GM12878 (cell line): Measurements from ENCODE around the gene COL18A1. TPM values are rescaled to one million over a fixed set of nuclear protein-coding genes. Genes with fewer than 3 reads are reported as not detected.

Experiments
- ATAC-seq: fragments of 200-7000 bp; cut with Tn5 transposase; 3 replicates; pipeline ENCODE4 v1.9.1; 2020; ENCODE audit warnings: mild to moderate bottlenecking, moderate library complexity
- BruUV-seq: library from RNA; stranded (reverse); fragments of 400-500 nt; replicated peaks from 2 replicates; lab custom pipeline; 2021; lab: Mats Ljungman, UMichigan
- CTCF ChIA-PET: fragments of 300-600 bp; sonication (Branson Sonifier 250); formaldehyde crosslinking; extraction: SDS; loops from one replicate; lab custom pipeline; 2021; ENCODE audit warnings: inconsistent platforms; lab: Yijun Ruan, JAX
- POLR2A ChIA-PET: fragments of 350-600 bp; formaldehyde crosslinking; extraction: SDS; loops from one replicate; lab custom pipeline; 2021; ENCODE audit warnings: inconsistent platforms; lab: Charles Lee
- RAD21 ChIA-PET: fragments of 300-600 bp; sonication (Branson Sonifier 250); formaldehyde crosslinking; loops from one replicate; lab custom pipeline; 2023; ENCODE audit warnings: antibody characterized with exemption; ENCODE audit not compliant: unreplicated experiment; lab: Charles Lee
- SMC1A ChIA-PET: fragments of 300-600 bp; sonication (Branson Sonifier 250); formaldehyde crosslinking; loops from one replicate; lab custom pipeline; 2023; ENCODE audit not compliant: unreplicated experiment, uncharacterized antibody; lab: Charles Lee
- DNase-seq: peaks from one replicate; pipeline ENCODE4 v3.0.0-alpha.2; 2011; ENCODE audit warnings: low read depth, low spot score
- FAIRE-seq: peaks from 3 replicates; lab custom pipeline; 2011; peaks lifted over from hg19 to GRCh38; lab: Jason Lieb, UNC
- H2AFZ ChIP-seq: 2 replicates; pipeline ENCODE4 v1.6.0; 2011; ENCODE audit warnings: low read depth, low read length, control low read depth; ENCODE audit not compliant: control insufficient read depth
- H3K27ac ChIP-seq: 2 replicates; pipeline ENCODE4 v1.5.1; 2011; ENCODE audit warnings: control low read depth; ENCODE audit not compliant: control insufficient read depth, insufficient read depth
- H3K27me3 ChIP-seq, 2 experiments: replicated peaks in 1 of 2; 2 replicates each; pipeline versions ENCODE4 v1.6.0 to v1.6.1; 2011; ENCODE audit warnings: low read length in 1 of 2; ENCODE audit not compliant: control insufficient read depth in 2 of 2, insufficient read depth in 2 of 2
- H3K36me3 ChIP-seq, 2 experiments: 2 replicates each; pipeline ENCODE4 v1.5.1; 2011; ENCODE audit warnings: low read length in 1 of 2; ENCODE audit not compliant: control insufficient read depth in 2 of 2, insufficient read depth in 2 of 2
- H3K4me1 ChIP-seq: 2 replicates; pipeline ENCODE4 v1.6.1; 2011; ENCODE audit warnings: mild to moderate bottlenecking, low read length, moderate library complexity, mixed read lengths; ENCODE audit not compliant: control insufficient read depth, insufficient read depth
- H3K4me2 ChIP-seq: 2 replicates; pipeline ENCODE4 v1.6.0; 2011; ENCODE audit warnings: control low read depth; ENCODE audit not compliant: control insufficient read depth, insufficient read depth
- H3K4me3 ChIP-seq: fragments of 200-600 bp; sonication (generic); 2 replicates; pipeline ENCODE4 v1.5.1; 2016
- H3K79me2 ChIP-seq: 2 replicates; pipeline ENCODE4 v1.6.0; 2011; ENCODE audit warnings: low read length; ENCODE audit not compliant: control insufficient read depth, insufficient read depth
- H3K9ac ChIP-seq: 2 replicates; pipeline ENCODE4 v1.8.0; 2011; ENCODE audit warnings: low read length, control low read depth, mixed read lengths; ENCODE audit not compliant: control insufficient read depth, insufficient read depth
- H3K9me3 ChIP-seq: replicated peaks from 3 replicates; pipeline ENCODE4 v1.5.1; 2011; ENCODE audit warnings: mild to moderate bottlenecking, low read length; ENCODE audit not compliant: control insufficient read depth, insufficient read depth
- H4K20me1 ChIP-seq: 2 replicates; pipeline ENCODE4 v1.6.0; 2011; ENCODE audit not compliant: control insufficient read depth, insufficient read depth
- BCL11A ChIP-seq: IDR thresholded peaks from 2 replicates; pipeline ENCODE4 v1.6.1; 2011; ENCODE audit warnings: low read depth, low read length
- BHLHE40 ChIP-seq, 2 experiments: fragments of 450-650 bp in 1 of 2; IDR thresholded peaks; 2 replicates each; pipeline ENCODE4 v1.6.1; 2011 to 2017; ENCODE audit warnings: low read depth in 2 of 2, borderline replicate concordance in 1 of 2, improper control_type of control experiment in 1 of 2, low read length in 1 of 2, mild to moderate bottlenecking in 1 of 2
- E2F4 ChIP-seq: IDR thresholded peaks from 2 replicates; pipeline ENCODE4 v1.6.1; 2012; ENCODE audit warnings: low read depth, low read length, improper control_type of control experiment
- GABPA ChIP-seq: IDR thresholded peaks from 2 replicates; pipeline ENCODE4 v1.6.1; 2014; ENCODE audit warnings: antibody characterized with exemption, low read depth, mild to moderate bottlenecking, inconsistent platforms
- HSF1 ChIP-seq: fragments of 150-350 bp; IDR thresholded peaks from 2 replicates; pipeline ENCODE4 v1.6.1; 2014; ENCODE audit warnings: mild to moderate bottlenecking, low read depth, low read length
- IKZF2 ChIP-seq, 2 experiments: fragments of 450-650 bp; IDR thresholded peaks; 2 replicates each; pipeline ENCODE4 v1.6.1; 2017; ENCODE audit warnings: mild to moderate bottlenecking in 2 of 2, moderate library complexity in 2 of 2
- KAT2A ChIP-seq: conservative IDR thresholded peaks from 2 replicates; pipeline ENCODE4 v1.6.1; 2011; ENCODE audit warnings: low read depth, low read length; ENCODE audit not compliant: control insufficient read depth
- NKRF ChIP-seq: fragments of 450-650 bp; conservative IDR thresholded peaks from 2 replicates; pipeline ENCODE4 v1.6.1; 2017; ENCODE audit warnings: mild to moderate bottlenecking, moderate library complexity
- POLR2AphosphoS2 ChIP-seq: IDR thresholded peaks from 2 replicates; pipeline ENCODE4 v1.6.1; 2011; ENCODE audit warnings: low read depth, mild to moderate bottlenecking, low read length, improper control_type of control experiment, moderate library complexity
- RELB ChIP-seq: fragments of 450-650 bp; IDR thresholded peaks from 2 replicates; pipeline ENCODE4 v1.6.1; 2017; ENCODE audit warnings: low read depth, mild to moderate bottlenecking, moderate library complexity
- SMARCA5 ChIP-seq: fragments of 450-650 bp; IDR thresholded peaks from 2 replicates; pipeline ENCODE4 v1.6.1; 2017; ENCODE audit warnings: mild to moderate bottlenecking
- SREBF2 ChIP-seq: IDR thresholded peaks from 2 replicates; pipeline ENCODE4 v1.6.1; 2012; ENCODE audit warnings: mild to moderate bottlenecking, low read length
- YY1 ChIP-seq: IDR thresholded peaks from 2 replicates; pipeline ENCODE4 v1.6.1; 2011; ENCODE audit warnings: low read depth, mild to moderate bottlenecking, low read length
- ZBED1 ChIP-seq: IDR thresholded peaks from 2 replicates; pipeline ENCODE4 v1.6.1; 2016; ENCODE audit warnings: borderline replicate concordance
- WGBS: methylation state at CpG from one replicate; pipeline ENCODE4 v1.1.6; 2016; ENCODE audit warnings: low lambda C conversion rate; ENCODE audit not compliant: insufficient replicate concordance, insufficient coverage; ENCODE audit errors: missing lambda C conversion rate; 5-methylcytosine and 5-hydroxymethylcytosine counted together
- in situ Hi-C: fragments of 300-500 bp; cut with MboI; formaldehyde crosslinking; loops from 9 replicates; pipeline ENCODE4 v1.14.3; 2018; ENCODE audit warnings: mixed read lengths
- intact Hi-C: fragments of 100-400 bp; cut with micrococcal nuclease; formaldehyde crosslinking; loops from one replicate; pipeline ENCODE4 v1.14.2; 2022; ENCODE audit not compliant: unreplicated experiment
- polyA plus RNA-seq, 11 experiments: library from polyadenylated mRNA; depleted of rRNA in 4 of 11; unstranded in 6 of 11; stranded (reverse) in 5 of 11; fragments of >200 nt; fragmentation: Nextera tagmentation in 4 of 11; fragmentation: Illumina TruSeq in 1 of 11; extraction: Ambion mirVana in 4 of 11; extraction: Trizol in 1 of 11; gene quantifications; 1 replicate in 1 of 11; 2 replicates in 10 of 11; pipeline versions ENCODE4 v1.2.1 to v1.2.3, GENCODE V29; 2011 to 2016; ENCODE audit warnings: inconsistent platforms in 2 of 11, missing spikeins in 2 of 11, low read depth in 1 of 11
- total RNA-seq, 4 experiments: library from RNA; depleted of rRNA in 3 of 4; stranded (reverse); fragments of >200 nt in 3 of 4; fragmentation: Illumina TruSeq in 1 of 4; extraction: Trizol in 1 of 4; gene quantifications; 2 replicates each; pipeline versions ENCODE4 v1.2.1 to v1.2.3, GENCODE V29; 2013 to 2021

Gene COL18A1
- total and polyA plus RNA-seq, 10 of the 15 experiments (the other 5 are each of a cell fraction or from before 2014, with no cell fraction given) = under 0.01 to 0.49 (median 0.09) TPM; not detected in 3

- Histone ChIP-seq H3K4me2 (no peak overlapping the region), H3K36me3 (no peaks in the 10 kb centered on the region), H3K27me3 (peaks cover 0 to 2% of the 10 kb centered on the region in 2 experiments; a peak in 2 of 4 replicates), H3K9me3 (no peaks in the 10 kb centered on the region), H3K4me1 (no peaks in the 10 kb centered on the region), H3K27ac (no peak overlapping the region), H4K20me1 (no peaks in the 10 kb centered on the region), H3K9ac (no peak overlapping the region), H3K4me3 (no peak overlapping the region), H3K79me2 (no peaks in the 10 kb centered on the region), H2AFZ (no peak overlapping the region)
- FAIRE-seq (no peak), DNase-seq (no peak), ATAC-seq (no peak)
- in situ Hi-C loops = no loop called here
- intact Hi-C loops = no loop called here
- RAD21 ChIA-PET = no interaction called here
- POLR2A ChIA-PET = no interaction called here
- SMC1A ChIA-PET = no interaction called here
- BruUV-seq = no TSS peak
- CTCF ChIA-PET = no interaction called here
- 18% methylated on average over 7 of the region's 7 CpGs for WGBS
- TF ChIP-seq GABPA (no peak), BHLHE40 (IDR thresholded peaks at IDR 0.05; ENCODE audit: borderline replicate concordance in 1 of 2, low read depth in 2 of 2, low read length in 1 of 2) (no peak), SMARCA5 (no peak), KAT2A (no peak), RELB (no peak), HSF1 (no peak), BCL11A (no peak), ZBED1 (no peak), E2F4 (no peak), IKZF2 (IDR thresholded peaks at IDR 0.05) (no peak), NKRF (no peak), POLR2AphosphoS2 (no peak), SREBF2 (no peak), YY1 (no peak)
Measured at GRCh38 chr21:45412491-45412890, 7.5 kb downstream of the COL18A1 start.
